ENCODE measurements around the gene ANOS1.

- TF ChIP-seq POLR2A (IDR thresholded peaks at IDR 0.05) (no peak), CTCF (IDR thresholded peaks at IDR 0.05) (no peak)
Measured at GRCh38 chrX:8604131-8604530, 127.8 kb downstream of the ANOS1 start.

Measured in breast epithelium (tissue), 3 donors.